Astrocyte (in vitro differentiated cells and primary cell): ENCODE measurements around the gene HS6ST3. TPM values are rescaled to one million over a fixed set of nuclear protein-coding genes. Genes with fewer than 3 reads are reported as not detected.

ENCODE experiments used
- DNase-seq: peaks from one replicate; pipeline ENCODE4 v3.0.0-alpha.2; 2010; ENCODE audit warnings: low read depth
- FAIRE-seq: peaks from 2 replicates; lab custom pipeline; 2011; peaks lifted over from hg19 to GRCh38; lab: Jason Lieb, UNC
- H2AFZ ChIP-seq: 2 replicates; pipeline ENCODE4 v1.6.0; 2012; ENCODE audit warnings: low read depth, low read length, inconsistent platforms
- H3K27ac ChIP-seq: 2 replicates; pipeline ENCODE4 v1.5.1; 2011; ENCODE audit warnings: low read depth, low read length, inconsistent platforms
- H3K27me3 ChIP-seq: 2 replicates; pipeline ENCODE4 v1.6.0; 2011; ENCODE audit warnings: low read length, inconsistent platforms; ENCODE audit not compliant: insufficient read depth
- H3K36me3 ChIP-seq: 2 replicates; pipeline ENCODE4 v1.5.1; 2011; ENCODE audit warnings: low read length, inconsistent platforms; ENCODE audit not compliant: insufficient read depth
- H3K4me1 ChIP-seq: 2 replicates; pipeline ENCODE4 v1.5.1; 2011; ENCODE audit warnings: low read length, inconsistent platforms; ENCODE audit not compliant: insufficient read depth
- H3K4me2 ChIP-seq: 2 replicates; pipeline ENCODE4 v1.6.0; 2012; ENCODE audit warnings: low read length, inconsistent platforms
- H3K4me3 ChIP-seq: 2 replicates; pipeline ENCODE4 v1.5.1; 2011; ENCODE audit warnings: low read depth, mild to moderate bottlenecking, low read length, inconsistent platforms; ENCODE audit not compliant: insufficient read depth
- H3K79me2 ChIP-seq: 2 replicates; pipeline ENCODE4 v1.6.0; 2012; ENCODE audit warnings: mild to moderate bottlenecking, low read length, inconsistent platforms; ENCODE audit not compliant: insufficient read depth
- H3K9ac ChIP-seq: 2 replicates; pipeline ENCODE4 v1.6.0; 2012; ENCODE audit warnings: mild to moderate bottlenecking, low read length, inconsistent platforms
- H3K9me3 ChIP-seq: 2 replicates; pipeline ENCODE4 v1.5.1; 2012; ENCODE audit warnings: low read depth, mild to moderate bottlenecking, low read length, inconsistent platforms; ENCODE audit not compliant: insufficient read depth
- H4K20me1 ChIP-seq: 2 replicates; pipeline ENCODE4 v1.6.0; 2012; ENCODE audit warnings: low read length, inconsistent platforms; ENCODE audit not compliant: insufficient read depth
- H3K27ac Mint-ChIP-seq: one replicate; pipeline ENCODE4 v1.8.0; 2021; ENCODE audit warnings: mild to moderate bottlenecking, mixed read lengths; ENCODE audit not compliant: unreplicated experiment
- H3K27me3 Mint-ChIP-seq: one replicate; pipeline ENCODE4 v1.8.0; 2021; ENCODE audit warnings: low read depth, mixed read lengths; ENCODE audit not compliant: unreplicated experiment
- H3K36me3 Mint-ChIP-seq: one replicate; pipeline ENCODE4 v1.8.0; 2021; ENCODE audit warnings: low read depth, mixed read lengths; ENCODE audit not compliant: unreplicated experiment
- H3K4me1 Mint-ChIP-seq: one replicate; pipeline ENCODE4 v1.8.0; 2021; ENCODE audit warnings: low read depth, mixed read lengths; ENCODE audit not compliant: unreplicated experiment
- H3K4me3 Mint-ChIP-seq: one replicate; pipeline ENCODE4 v1.8.0; 2021; ENCODE audit warnings: mild to moderate bottlenecking, moderate library complexity, mixed read lengths; ENCODE audit not compliant: unreplicated experiment
- H3K9me3 Mint-ChIP-seq: one replicate; pipeline ENCODE4 v1.8.0; 2021; ENCODE audit warnings: mild to moderate bottlenecking, mixed read lengths; ENCODE audit not compliant: unreplicated experiment
- CTCF ChIP-seq: IDR thresholded peaks from 2 replicates; pipeline ENCODE4 v1.5.1; 2011; ENCODE audit warnings: low read depth, mild to moderate bottlenecking, inconsistent platforms, low read length, moderate library complexity; ENCODE audit not compliant: insufficient read depth
- EZH2 ChIP-seq: IDR thresholded peaks from 2 replicates; pipeline ENCODE4 v1.6.1; 2012; ENCODE audit warnings: mild to moderate bottlenecking, low read length, inconsistent platforms; ENCODE audit not compliant: insufficient read depth
- total RNA-seq: library from RNA; stranded (reverse); gene quantifications from 2 replicates; pipeline ENCODE4 v1.2.1, GENCODE V29; 2021

The HS6ST3 gene
- total RNA-seq, 1 donor from 2014 or later = 0.07 TPM

- TF ChIP-seq CTCF = no peak
- TF ChIP-seq EZH2 = no peak
- no peaks in the 10 kb centered on the region for H3K79me2 ChIP-seq
- no peaks in the 10 kb centered on the region for H3K9me3 ChIP-seq
- FAIRE-seq (no peak), DNase-seq (no peak)
- Mint-ChIP-seq H3K36me3 (no peaks in the 10 kb centered on the region), H3K27me3 (no peaks in the 10 kb centered on the region), H3K27ac (no peak overlapping the region), H3K4me1 (peaks cover 6% of the 10 kb centered on the region), H3K4me3 (no peak overlapping the region), H3K9me3 (peaks cover 2% of the 10 kb centered on the region)
- H3K27ac ChIP-seq = no peak overlapping the region
- no peaks in the 10 kb centered on the region for H3K27me3 ChIP-seq
- no peak overlapping the region for H3K4me3 ChIP-seq
- no peaks in the 10 kb centered on the region for H4K20me1 ChIP-seq
- no peaks in the 10 kb centered on the region for H3K36me3 ChIP-seq
- H2AFZ ChIP-seq = no peak overlapping the region
- H3K9ac ChIP-seq = no peak overlapping the region
- H3K4me1 ChIP-seq = no peaks in the 10 kb centered on the region
- no peak overlapping the region for H3K4me2 ChIP-seq
Observed at GRCh38 chr13:96825653-96826052, 735.7 kb downstream of the HS6ST3 start.

GRCh38 chr13:96834626-96835025 lies 744.7 kb downstream of the HS6ST3 start:
- no peaks in the 10 kb centered on the region for H3K4me1 ChIP-seq
- H3K4me1 Mint-ChIP-seq = no peaks in the 10 kb centered on the region
- no peak overlapping the region for H2AFZ ChIP-seq
- H4K20me1 ChIP-seq = no peaks in the 10 kb centered on the region
- no peak overlapping the region for H3K4me3 Mint-ChIP-seq
- H3K79me2 ChIP-seq = no peaks in the 10 kb centered on the region
- peaks cover 2% of the 10 kb centered on the region for H3K27me3 Mint-ChIP-seq
- no peak overlapping the region for H3K4me3 ChIP-seq
- no peak for DNase-seq
- TF ChIP-seq EZH2 (no peak), CTCF (no peak)
- H3K9me3 ChIP-seq = no peaks in the 10 kb centered on the region
- no peak overlapping the region for H3K27ac Mint-ChIP-seq
- H3K9ac ChIP-seq = no peak overlapping the region
- H3K36me3 ChIP-seq = no peaks in the 10 kb centered on the region
- FAIRE-seq = no peak
- no peak overlapping the region for H3K27ac ChIP-seq
- H3K9me3 Mint-ChIP-seq = peaks cover 5% of the 10 kb centered on the region
- peaks cover 3% of the 10 kb centered on the region for H3K27me3 ChIP-seq
- H3K4me2 ChIP-seq = no peak overlapping the region
- no peaks in the 10 kb centered on the region for H3K36me3 Mint-ChIP-seq

GRCh38 chr13:96835546-96835945 lies 745.6 kb downstream of the HS6ST3 start:
- no peak overlapping the region for H3K27ac ChIP-seq
- no peaks in the 10 kb centered on the region for H3K36me3 Mint-ChIP-seq
- no peak overlapping the region for H3K9ac ChIP-seq
- no peaks in the 10 kb centered on the region for H3K9me3 ChIP-seq
- peaks cover 7% of the 10 kb centered on the region for H3K9me3 Mint-ChIP-seq
- H3K4me2 ChIP-seq = no peak overlapping the region
- H3K27ac Mint-ChIP-seq = no peak overlapping the region
- H3K27me3 Mint-ChIP-seq = peaks cover 2% of the 10 kb centered on the region
- no peaks in the 10 kb centered on the region for H3K4me1 Mint-ChIP-seq
- H3K79me2 ChIP-seq = no peaks in the 10 kb centered on the region
- no peaks in the 10 kb centered on the region for H3K4me1 ChIP-seq
- peaks cover 3% of the 10 kb centered on the region for H3K27me3 ChIP-seq
- no peaks in the 10 kb centered on the region for H3K36me3 ChIP-seq
- H3K4me3 Mint-ChIP-seq = no peak overlapping the region
- no peak overlapping the region for H3K4me3 ChIP-seq
- FAIRE-seq (no peak), DNase-seq (no peak)
- H4K20me1 ChIP-seq = no peaks in the 10 kb centered on the region
- TF ChIP-seq CTCF = no peak
- no peak for TF ChIP-seq EZH2
- H2AFZ ChIP-seq = no peak overlapping the region
